Stomach (tissue), 9 donors: ENCODE results near the gene DCST1. TPM values are rescaled to one million over a fixed set of nuclear protein-coding genes. Genes with fewer than 3 reads are reported as not detected.

ENCODE experiments used
- DNase-seq, 2 donors: peaks; one replicate each; pipeline versions ENCODE4 v3.0.0 to v3.0.0-alpha.2; 2013 to 2019
- H3K27ac ChIP-seq, 5 donors: fragments of 200-600 bp in 4 of 5; sonication (generic) in 4 of 5; one replicate each; pipeline ENCODE4 v1.5.1; 2013 to 2019; ENCODE audit warnings: mild to moderate bottlenecking in 1 of 5, moderate library complexity in 1 of 5
- H3K27me3 ChIP-seq, 3 donors: fragments of 200-600 bp; sonication (generic); one replicate each; pipeline ENCODE4 v1.5.1; 2017 to 2019; ENCODE audit warnings: mixed run types in 1 of 3
- H3K36me3 ChIP-seq, 4 donors: fragments of 200-600 bp; sonication (generic); 1 replicate in 3 of 4; 2 replicates in 1 of 4; pipeline ENCODE4 v1.5.1; 2016 to 2019
- H3K4me1 ChIP-seq, 4 donors: fragments of 200-600 bp; sonication (generic); one replicate each; pipeline ENCODE4 v1.5.1; 2016 to 2019
- H3K4me3 ChIP-seq, 4 donors: fragments of 200-600 bp; sonication (generic) in 3 of 4; one replicate each; pipeline ENCODE4 v1.5.1; 2016 to 2019; ENCODE audit warnings: mild to moderate bottlenecking in 1 of 4
- H3K9me3 ChIP-seq, 4 donors: fragments of 200-600 bp; sonication (generic); one replicate each; pipeline ENCODE4 v1.5.1; 2016 to 2019
- EP300 ChIP-seq: sonication (generic); formaldehyde crosslinking; IDR thresholded peaks from one replicate; pipeline ENCODE4 v1.6.1; 2017; ENCODE audit warnings: antibody characterized with exemption
- POLR2A ChIP-seq, 4 donors: fragments of 450-650 bp; IDR thresholded peaks; one replicate each; pipeline ENCODE4 v1.6.1; 2016; ENCODE audit warnings: antibody characterized with exemption in 4 of 4, control low read depth in 2 of 4, mild to moderate bottlenecking in 1 of 4, moderate library complexity in 1 of 4
- POLR2AphosphoS5 ChIP-seq, 3 donors: sonication (generic); formaldehyde crosslinking; IDR thresholded peaks; one replicate each; pipeline ENCODE4 v1.6.1; 2016; ENCODE audit warnings: antibody characterized with exemption in 3 of 3
- WGBS, 5 donors: extraction: QIAGEN DNeasy Blood & Tissue Kit in 3 of 5; methylation state at CpG; one replicate each; pipeline versions ENCODE4 v1.1.5 to v1.1.7; 2013 to 2018; 5-methylcytosine and 5-hydroxymethylcytosine counted together
- intact Hi-C: fragments of 100-400 bp; cut with DNase I; formaldehyde crosslinking; loops from one replicate; pipeline ENCODE4 v1.15.1; 2023; ENCODE audit warnings: low total_unique reads
- polyA plus RNA-seq, 3 donors: library from polyadenylated mRNA; stranded (reverse); fragments of 200-250 nt; gene quantifications; one replicate each; pipeline ENCODE4 v1.2.3, GENCODE V29; 2013
- total RNA-seq, 5 donors: library from RNA; depleted of rRNA; stranded (reverse); fragments of >200 nt; gene quantifications; one replicate each; pipeline versions ENCODE4 v1.1.0 to v1.2.3, GENCODE V29; 2014 to 2016
- TF ChIP-seq, protein P1 (sequence below), 7 experiments: fragments of 450-650 bp in 4 of 7; fragments of 200-600 bp in 3 of 7; sonication (generic) in 3 of 7; IDR thresholded peaks; one replicate each; pipeline ENCODE4 v1.5.1; 2016 to 2019; ENCODE audit warnings: antibody characterized with exemption in 7 of 7, control low read depth in 2 of 7, mild to moderate bottlenecking in 1 of 7
- donor health status: healthy with polysubstance abuse.
- donor health status: Bipolar disorder and iron deficiency.
- donor health status: healthy.

Gene DCST1
- total and polyA plus RNA-seq, 8 donors, result 0.13 to 0.89 (median 0.18) TPM; not detected in 5

GRCh38 chr1:155084722-155085503 is 51.3 kb downstream of the DCST1 start:
- Histone ChIP-seq H3K36me3 (no peaks in the 10 kb centered on the region), H3K27me3 (peaks cover 20 to 46% (median 42%) of the 10 kb centered on the region in 3 donors), H3K27ac (peak overlapping the region; percentile 84 to 93 (median 89)), H3K4me1 (peaks cover 54 to 62% (median 60%) of the 10 kb centered on the region in 4 donors), H3K4me3 (peak overlapping the region; percentile 48 to 76 (median 60)), H3K9me3 (no peaks in the 10 kb centered on the region)
- DNase-seq, result peak; percentile 95 to 98
- 0 to 2% (median 1%) methylated on average over 28 to 67 of the region's 67 CpGs for WGBS, 5 donors
- TF ChIP-seq, protein P1, sequence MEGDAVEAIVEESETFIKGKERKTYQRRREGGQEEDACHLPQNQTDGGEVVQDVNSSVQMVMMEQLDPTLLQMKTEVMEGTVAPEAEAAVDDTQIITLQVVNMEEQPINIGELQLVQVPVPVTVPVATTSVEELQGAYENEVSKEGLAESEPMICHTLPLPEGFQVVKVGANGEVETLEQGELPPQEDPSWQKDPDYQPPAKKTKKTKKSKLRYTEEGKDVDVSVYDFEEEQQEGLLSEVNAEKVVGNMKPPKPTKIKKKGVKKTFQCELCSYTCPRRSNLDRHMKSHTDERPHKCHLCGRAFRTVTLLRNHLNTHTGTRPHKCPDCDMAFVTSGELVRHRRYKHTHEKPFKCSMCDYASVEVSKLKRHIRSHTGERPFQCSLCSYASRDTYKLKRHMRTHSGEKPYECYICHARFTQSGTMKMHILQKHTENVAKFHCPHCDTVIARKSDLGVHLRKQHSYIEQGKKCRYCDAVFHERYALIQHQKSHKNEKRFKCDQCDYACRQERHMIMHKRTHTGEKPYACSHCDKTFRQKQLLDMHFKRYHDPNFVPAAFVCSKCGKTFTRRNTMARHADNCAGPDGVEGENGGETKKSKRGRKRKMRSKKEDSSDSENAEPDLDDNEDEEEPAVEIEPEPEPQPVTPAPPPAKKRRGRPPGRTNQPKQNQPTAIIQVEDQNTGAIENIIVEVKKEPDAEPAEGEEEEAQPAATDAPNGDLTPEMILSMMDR (IDR thresholded peaks at IDR 0.05), result peak in 6 of 7 experiments; percentile 30 to 99 (median 92)
- TF ChIP-seq EP300 (no peak), POLR2AphosphoS5 (IDR thresholded peaks at IDR 0.05) (peak; percentile 33 to 85 (median 45)), POLR2A (IDR thresholded peaks at IDR 0.05) (no peak)
- intact Hi-C loops, result no loop called here

- intact Hi-C loops, result no loop called here
- H3K27me3 ChIP-seq, result peaks cover 13 to 39% (median 35%) of the 10 kb centered on the region in 3 donors
- peak overlapping the region; percentile 48 to 76 (median 60) for H3K4me3 ChIP-seq
- TF ChIP-seq, protein P1 (IDR thresholded peaks at IDR 0.05), result no peak
- TF ChIP-seq POLR2AphosphoS5 (IDR thresholded peaks at IDR 0.05), result no peak
- TF ChIP-seq EP300, result no peak
- no peak for TF ChIP-seq POLR2A (IDR thresholded peaks at IDR 0.05)
- peak; percentile 75 to 88 for DNase-seq
- H3K4me1 ChIP-seq, result peaks cover 47 to 55% (median 53%) of the 10 kb centered on the region in 4 donors
- no peaks in the 10 kb centered on the region for H3K36me3 ChIP-seq
- no peaks in the 10 kb centered on the region for H3K9me3 ChIP-seq
- 0 to 2% (median 1%) methylated on average over 17 to 32 of the region's 32 CpGs for WGBS, 5 donors
- peak overlapping the region; percentile 84 to 93 (median 89) for H3K27ac ChIP-seq
Measured at GRCh38 chr1:155085504-155086127, 52.0 kb downstream of the DCST1 start.

DNA sequence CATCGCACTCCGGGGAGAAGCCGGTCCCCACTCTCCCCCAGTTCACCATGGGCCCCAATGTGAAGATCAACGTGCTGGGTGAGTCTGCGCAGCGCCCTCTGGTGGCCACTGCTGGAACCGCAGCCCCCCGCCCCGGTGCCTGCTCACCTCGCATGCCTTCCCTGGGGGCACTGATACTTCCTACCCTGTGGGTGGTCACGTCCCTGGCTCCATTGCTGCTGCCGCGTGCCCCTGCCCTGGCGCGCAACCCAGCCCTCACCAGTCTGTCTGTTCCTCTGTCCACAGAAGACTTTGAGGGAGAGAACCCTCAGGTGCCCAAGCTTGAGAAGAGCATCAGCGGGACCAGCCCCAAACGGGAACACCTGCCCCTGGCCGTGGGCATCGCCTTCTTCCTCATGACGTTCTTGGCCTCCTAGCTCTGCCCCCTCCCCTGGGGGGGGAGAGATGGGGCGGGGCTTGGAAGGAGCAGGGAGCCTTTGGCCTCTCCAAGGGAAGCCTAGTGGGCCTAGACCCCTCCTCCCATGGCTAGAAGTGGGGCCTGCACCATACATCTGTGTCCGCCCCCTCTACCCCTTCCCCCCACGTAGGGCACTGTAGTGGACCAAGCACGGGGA is 52.6 kb downstream of the DCST1 start:
- H3K36me3 ChIP-seq, result no peaks in the 10 kb centered on the region
- H3K9me3 ChIP-seq, result no peaks in the 10 kb centered on the region
- TF ChIP-seq POLR2AphosphoS5 (IDR thresholded peaks at IDR 0.05), result no peak
- TF ChIP-seq, protein P1 (IDR thresholded peaks at IDR 0.05), result peak in 6 of 7 experiments; percentile 90 to 100 (median 98)
- peaks cover 43 to 51% (median 50%) of the 10 kb centered on the region in 4 donors for H3K4me1 ChIP-seq
- DNase-seq, result peak; percentile 75 to 90
- intact Hi-C loops, result no loop called here
- 14 to 21% (median 14%) methylated on average over 10 to 24 of the region's 24 CpGs for WGBS, 5 donors
- peak overlapping the region; percentile 48 to 76 (median 60) for H3K4me3 ChIP-seq
- peaks cover 7 to 33% (median 29%) of the 10 kb centered on the region in 3 donors for H3K27me3 ChIP-seq
- H3K27ac ChIP-seq, result peak overlapping the region; percentile 84 to 93 (median 89)

- DNase-seq, result no peak
- intact Hi-C loops, result no loop called here
- H3K27ac ChIP-seq, result no peak overlapping the region
Measured at GRCh38 chr1:155086856-155087535, 53.4 kb downstream of the DCST1 start.

More at GRCh38 chr1:155086856-155087535, 53.4 kb downstream of the DCST1 start:
- peaks cover 42 to 50% (median 48%) of the 10 kb centered on the region in 4 donors for H3K4me1 ChIP-seq
- no peaks in the 10 kb centered on the region for H3K36me3 ChIP-seq
- no peak for TF ChIP-seq EP300
- no peak for TF ChIP-seq POLR2A (IDR thresholded peaks at IDR 0.05)
- no peak for TF ChIP-seq POLR2AphosphoS5 (IDR thresholded peaks at IDR 0.05)
- TF ChIP-seq, protein P1 (IDR thresholded peaks at IDR 0.05), result no peak
- H3K27me3 ChIP-seq, result peaks cover 6 to 25% (median 22%) of the 10 kb centered on the region in 3 donors
- 67 to 72% (median 68%) methylated on average over 8 of the region's 8 CpGs for WGBS, 5 donors
- no peak overlapping the region for H3K4me3 ChIP-seq
- H3K9me3 ChIP-seq, result no peaks in the 10 kb centered on the region
